Measurements from ENCODE around the gene P2RX5. TPM values are rescaled to one million over a fixed set of nuclear protein-coding genes. Genes with fewer than 3 reads are reported as not detected.

Gene P2RX5
- total RNA-seq, 4 donors from 2014 or later, result 0.49 to 0.56 TPM; not detected in 2

GRCh38 chr17:3683054-3683511 is 12.9 kb downstream of the P2RX5 start:
- Histone ChIP-seq H3K36me3 (no peaks in the 10 kb centered on the region), H3K27ac (no peak overlapping the region), H3K9me3 (no peaks in the 10 kb centered on the region), H3K27me3 (peaks cover 34% of the 10 kb centered on the region), H3K4me3 (no peak overlapping the region), H3K4me1 (no peaks in the 10 kb centered on the region)
- TF ChIP-seq POLR2A (IDR thresholded peaks at IDR 0.05) (no peak), CTCF (IDR thresholded peaks at IDR 0.05) (peak; percentile 52 to 88)
- WGBS, result 40% methylated on average over 10 of the region's 10 CpGs
- DNase-seq (ENCODE audit: low spot score in 2 of 2), result no peak

GRCh38 chr17:3682033-3682432 is 13.9 kb downstream of the P2RX5 start:
- Histone ChIP-seq H3K4me3 (no peak overlapping the region), H3K4me1 (no peaks in the 10 kb centered on the region), H3K9me3 (no peaks in the 10 kb centered on the region), H3K36me3 (no peaks in the 10 kb centered on the region), H3K27ac (no peak overlapping the region), H3K27me3 (peaks cover 34% of the 10 kb centered on the region)
- TF ChIP-seq CTCF (IDR thresholded peaks at IDR 0.05) (no peak), EP300 (IDR thresholded peaks at IDR 0.05) (no peak), POLR2AphosphoS5 (IDR thresholded peaks at IDR 0.05) (no peak), POLR2A (IDR thresholded peaks at IDR 0.05) (no peak)
- 90% methylated on average over 12 of the region's 12 CpGs for WGBS
- DNase-seq (ENCODE audit: low spot score in 2 of 2), result no peak

GRCh38 chr17:3681565-3681964 is 14.4 kb downstream of the P2RX5 start:
- no peaks in the 10 kb centered on the region for H3K9me3 ChIP-seq
- H3K27ac ChIP-seq, result no peak overlapping the region
- WGBS, result 82% methylated on average over 16 of the region's 20 CpGs
- no peak for TF ChIP-seq POLR2AphosphoS5 (IDR thresholded peaks at IDR 0.05)
- no peak for TF ChIP-seq CTCF (IDR thresholded peaks at IDR 0.05)
- no peak for TF ChIP-seq POLR2A (IDR thresholded peaks at IDR 0.05)
- TF ChIP-seq EP300 (IDR thresholded peaks at IDR 0.05), result no peak
- no peaks in the 10 kb centered on the region for H3K4me1 ChIP-seq
- no peak overlapping the region for H3K4me3 ChIP-seq
- no peak for DNase-seq (ENCODE audit: low spot score in 2 of 2)
- peaks cover 34% of the 10 kb centered on the region for H3K27me3 ChIP-seq
- H3K36me3 ChIP-seq, result no peaks in the 10 kb centered on the region

GRCh38 chr17:3681057-3681456 is 14.9 kb downstream of the P2RX5 start:
- WGBS, result 87% methylated on average over 12 of the region's 12 CpGs
- H3K4me3 ChIP-seq, result no peak overlapping the region
- peaks cover 34% of the 10 kb centered on the region for H3K27me3 ChIP-seq
- H3K27ac ChIP-seq, result no peak overlapping the region
- DNase-seq (ENCODE audit: low spot score in 2 of 2), result no peak
- TF ChIP-seq CTCF (IDR thresholded peaks at IDR 0.05) (no peak), POLR2A (IDR thresholded peaks at IDR 0.05) (no peak), EP300 (IDR thresholded peaks at IDR 0.05) (no peak)
- no peaks in the 10 kb centered on the region for H3K36me3 ChIP-seq
- H3K9me3 ChIP-seq, result no peaks in the 10 kb centered on the region
- H3K4me1 ChIP-seq, result no peaks in the 10 kb centered on the region

- Histone ChIP-seq H3K27me3 (peaks cover 26% of the 10 kb centered on the region), H3K4me1 (no peaks in the 10 kb centered on the region), H3K9me3 (no peaks in the 10 kb centered on the region), H3K36me3 (no peaks in the 10 kb centered on the region), H3K27ac (no peak overlapping the region), H3K4me3 (no peak overlapping the region)
- DNase-seq (ENCODE audit: low spot score in 2 of 2), result no peak
- WGBS, result 43% methylated on average over 13 of the region's 20 CpGs
- no peak for TF ChIP-seq EP300 (IDR thresholded peaks at IDR 0.05)
- no peak for TF ChIP-seq POLR2A (IDR thresholded peaks at IDR 0.05)
- TF ChIP-seq CTCF (IDR thresholded peaks at IDR 0.05), result no peak
- no peak for TF ChIP-seq POLR2AphosphoS5 (IDR thresholded peaks at IDR 0.05)
These were observed 16.3 kb downstream of the P2RX5 start for GRCh38 chr17:3679531-3680126.

Data from suprapubic skin (tissue), 4 donors.